DMS79 treated with DMSO at 0.1 percent for 48 hours (cell line): ENCODE data around the gene RIN2.
A peak's percentile ranks its signal among the peaks of the same experiment; 100 is the strongest.
"Not testable (repeated sequence)": the region's sequence is repeated elsewhere in the genome, so short reads cannot be mapped to it uniquely, and the experiment has no call there.

Experiments used
- DNase-seq: peaks from one replicate; lab custom pipeline; 2025; lab: John Stamatoyannopoulos, UW

Gene RIN2

GRCh38 chr20:19738951-19739350 is 19.1 kb upstream of the RIN2 start:
- DNase-seq: no peak

- DNase-seq: no peak
Observed at GRCh38 chr20:19739351-19739750, 18.7 kb upstream of the RIN2 start.

- peak; percentile 6 for DNase-seq
Observed at GRCh38 chr20:19740512-19740911, 17.5 kb upstream of the RIN2 start.

GRCh38 chr20:19741924-19742323 is 16.1 kb upstream of the RIN2 start:
- no peak for DNase-seq

GRCh38 chr20:19742974-19743639 is 15.0 kb upstream of the RIN2 start:
- DNase-seq: no peak

GRCh38 chr20:19743640-19743995 is 14.4 kb upstream of the RIN2 start:
- no peak for DNase-seq

GRCh38 chr20:19745106-19745505 is 13.0 kb upstream of the RIN2 start:
- no peak for DNase-seq

- DNase-seq: no peak
Observed at GRCh38 chr20:19745584-19745983, 12.5 kb upstream of the RIN2 start.

GRCh38 chr20:19746396-19746795 is 11.7 kb upstream of the RIN2 start:
- no peak for DNase-seq

GRCh38 chr20:19747903-19748302 is 10.2 kb upstream of the RIN2 start:
- no peak for DNase-seq

- DNase-seq: no peak
Observed at GRCh38 chr20:19748681-19749080, 9.4 kb upstream of the RIN2 start.

GRCh38 chr20:19749618-19750071 is 8.4 kb upstream of the RIN2 start:
- DNase-seq: no peak

- peak; percentile 14 for DNase-seq
Observed at GRCh38 chr20:19750101-19750606, 7.9 kb upstream of the RIN2 start.

GRCh38 chr20:19750907-19751636 is 7.0 kb upstream of the RIN2 start:
- peak; percentile 31 for DNase-seq

GRCh38 chr20:19754201-19754600 is 3.9 kb upstream of the RIN2 start:
- DNase-seq: not testable (repeated sequence)

GRCh38 chr20:19756761-19757486 is 1.1 kb upstream of the RIN2 start:
- peak; percentile 33 for DNase-seq

- DNase-seq: peak; percentile 84
Observed at GRCh38 chr20:19757487-19758132, 448 bp upstream of the RIN2 start.

- DNase-seq: peak; percentile 46
Observed at GRCh38 chr20:19758501-19759331, 658 bp downstream of the RIN2 start.

GRCh38 chr20:19760371-19760721 is 2.3 kb downstream of the RIN2 start:
- no peak for DNase-seq

GRCh38 chr20:19761326-19761725 is 3.3 kb downstream of the RIN2 start:
- no peak for DNase-seq

- DNase-seq: peak; percentile 38
Observed at GRCh38 chr20:19761841-19762240, 3.8 kb downstream of the RIN2 start.
